Endodermal cell (in vitro differentiated cells): ENCODE results near the gene DNAJC10. TPM values are rescaled to one million over a fixed set of nuclear protein-coding genes. Genes with fewer than 3 reads are reported as not detected.
A peak's percentile ranks its signal among the peaks of the same experiment; 100 is the strongest.

Source experiments
- DNase-seq: peaks from one replicate; pipeline ENCODE4 v3.0.0-alpha.2; 2017
- H3K27ac ChIP-seq: 2 replicates; pipeline ENCODE4 v1.5.1; 2013; ENCODE audit warnings: mild to moderate bottlenecking, low read depth, low read length, moderate library complexity
- H3K27me3 ChIP-seq: 2 replicates; pipeline ENCODE4 v1.6.1; 2013; ENCODE audit warnings: mild to moderate bottlenecking, low read length, moderate library complexity; ENCODE audit not compliant: insufficient read depth, control insufficient read depth, poor library complexity, severe bottlenecking
- H3K36me3 ChIP-seq: 2 replicates; pipeline ENCODE4 v1.7.0; 2013; ENCODE audit warnings: mild to moderate bottlenecking, low read length, moderate library complexity; ENCODE audit not compliant: control insufficient read depth, insufficient read depth
- H3K4me1 ChIP-seq: one replicate; pipeline ENCODE4 v1.7.0; 2013; ENCODE audit warnings: low read length; ENCODE audit not compliant: control insufficient read depth, insufficient read depth
- H3K4me3 ChIP-seq: 2 replicates; pipeline ENCODE4 v1.5.1; 2013; ENCODE audit warnings: mild to moderate bottlenecking, low read length, moderate library complexity
- H3K9ac ChIP-seq: 2 replicates; pipeline ENCODE4 v1.6.1; 2013; ENCODE audit warnings: mild to moderate bottlenecking, low read length, moderate library complexity; ENCODE audit not compliant: poor library complexity, severe bottlenecking; ENCODE audit errors: extremely low read depth
- H3K9me3 ChIP-seq: 2 replicates; pipeline ENCODE4 v1.6.1; 2013; ENCODE audit warnings: mild to moderate bottlenecking, low read length, moderate library complexity; ENCODE audit not compliant: control insufficient read depth
- H3K27ac Mint-ChIP-seq: 2 replicates; pipeline ENCODE4 v1.8.0; 2020; ENCODE audit warnings: mixed read lengths
- H3K27me3 Mint-ChIP-seq: 2 replicates; pipeline ENCODE4 v1.8.0; 2021; ENCODE audit warnings: mild to moderate bottlenecking, mixed read lengths; ENCODE audit not compliant: insufficient read depth
- H3K36me3 Mint-ChIP-seq: 2 replicates; pipeline ENCODE4 v1.8.0; 2020; ENCODE audit warnings: low read depth, mixed read lengths
- H3K4me1 Mint-ChIP-seq: 2 replicates; pipeline ENCODE4 v1.8.0; 2020; ENCODE audit warnings: mixed read lengths
- H3K4me3 Mint-ChIP-seq: 2 replicates; pipeline ENCODE4 v1.8.0; 2020; ENCODE audit warnings: mild to moderate bottlenecking, moderate library complexity, mixed read lengths
- H3K9me3 Mint-ChIP-seq: 2 replicates; pipeline ENCODE4 v1.8.0; 2020; ENCODE audit warnings: mild to moderate bottlenecking, mixed read lengths
- WGBS, 2 experiments: methylation state at CpG; one replicate each; pipeline versions ENCODE4 v1.1.5 to v1.1.7; 2013; ENCODE audit warnings: missing lambda C conversion rate in 2 of 2, mixed read lengths in 1 of 2; ENCODE audit not compliant: insufficient coverage in 1 of 2, insufficient read length in 1 of 2; 5-methylcytosine and 5-hydroxymethylcytosine counted together
- total RNA-seq, 2 donors: library from RNA; stranded (reverse); fragmentation: NEBNext Ultra II Directional in 1 of 2; extraction: Animal tissue kit (Norgen Biotek cat#: 25700) in 1 of 2; gene quantifications; 2 replicates in 1 of 2; 3 replicates in 1 of 2; pipeline ENCODE4 v1.2.1, GENCODE V29; 2021
- TF ChIP-seq, protein P1 (sequence below): fragments of 200-600 bp; sonication (generic); conservative IDR thresholded peaks from 2 replicates; pipeline ENCODE4 v1.5.0; 2021; ENCODE audit warnings: antibody characterized with exemption, mild to moderate bottlenecking

DNAJC10 gene
- total RNA-seq, 2 donors from 2014 or later: 212 to 232 TPM

DNA sequence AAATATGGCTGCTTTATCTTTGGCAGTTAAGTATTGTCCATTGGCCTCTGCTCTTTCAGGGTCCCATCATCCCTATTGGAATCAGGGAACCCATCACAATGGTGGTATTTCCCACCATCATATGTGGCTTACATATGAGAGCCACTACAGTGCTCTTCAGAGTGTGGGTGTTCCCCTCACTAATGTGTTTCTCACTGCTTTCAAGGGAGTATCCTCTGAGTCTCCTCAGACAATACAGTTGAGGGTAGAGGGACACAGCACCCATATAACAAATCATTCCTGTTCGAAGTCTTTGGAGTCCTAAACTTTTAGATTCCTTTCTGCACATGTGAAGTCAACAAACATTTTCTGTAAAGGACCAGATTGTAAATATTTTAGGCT lies 48.8 kb upstream of the DNAJC10 start:
- Histone ChIP-seq H3K4me3 (no peak overlapping the region), H3K27me3 (no peaks in the 10 kb centered on the region), H3K9me3 (no peaks in the 10 kb centered on the region), H3K36me3 (no peaks in the 10 kb centered on the region), H3K9ac (no peak overlapping the region), H3K27ac (no peak overlapping the region), H3K4me1 (peaks cover 4% of the 10 kb centered on the region)
- H3K4me1 Mint-ChIP-seq: peaks cover 16% of the 10 kb centered on the region
- H3K9me3 Mint-ChIP-seq: no peaks in the 10 kb centered on the region
- no peak for DNase-seq
- 95% methylated on average over 1 of the region's 1 CpG; no CpG with 5 or more reads in 1 of the 2 experiments for WGBS, 2 experiments
- no peaks in the 10 kb centered on the region for H3K36me3 Mint-ChIP-seq
- no peak overlapping the region for H3K27ac Mint-ChIP-seq
- no peaks in the 10 kb centered on the region for H3K27me3 Mint-ChIP-seq
- H3K4me3 Mint-ChIP-seq: no peak overlapping the region
- TF ChIP-seq, protein P1, sequence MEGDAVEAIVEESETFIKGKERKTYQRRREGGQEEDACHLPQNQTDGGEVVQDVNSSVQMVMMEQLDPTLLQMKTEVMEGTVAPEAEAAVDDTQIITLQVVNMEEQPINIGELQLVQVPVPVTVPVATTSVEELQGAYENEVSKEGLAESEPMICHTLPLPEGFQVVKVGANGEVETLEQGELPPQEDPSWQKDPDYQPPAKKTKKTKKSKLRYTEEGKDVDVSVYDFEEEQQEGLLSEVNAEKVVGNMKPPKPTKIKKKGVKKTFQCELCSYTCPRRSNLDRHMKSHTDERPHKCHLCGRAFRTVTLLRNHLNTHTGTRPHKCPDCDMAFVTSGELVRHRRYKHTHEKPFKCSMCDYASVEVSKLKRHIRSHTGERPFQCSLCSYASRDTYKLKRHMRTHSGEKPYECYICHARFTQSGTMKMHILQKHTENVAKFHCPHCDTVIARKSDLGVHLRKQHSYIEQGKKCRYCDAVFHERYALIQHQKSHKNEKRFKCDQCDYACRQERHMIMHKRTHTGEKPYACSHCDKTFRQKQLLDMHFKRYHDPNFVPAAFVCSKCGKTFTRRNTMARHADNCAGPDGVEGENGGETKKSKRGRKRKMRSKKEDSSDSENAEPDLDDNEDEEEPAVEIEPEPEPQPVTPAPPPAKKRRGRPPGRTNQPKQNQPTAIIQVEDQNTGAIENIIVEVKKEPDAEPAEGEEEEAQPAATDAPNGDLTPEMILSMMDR: no peak

DNA sequence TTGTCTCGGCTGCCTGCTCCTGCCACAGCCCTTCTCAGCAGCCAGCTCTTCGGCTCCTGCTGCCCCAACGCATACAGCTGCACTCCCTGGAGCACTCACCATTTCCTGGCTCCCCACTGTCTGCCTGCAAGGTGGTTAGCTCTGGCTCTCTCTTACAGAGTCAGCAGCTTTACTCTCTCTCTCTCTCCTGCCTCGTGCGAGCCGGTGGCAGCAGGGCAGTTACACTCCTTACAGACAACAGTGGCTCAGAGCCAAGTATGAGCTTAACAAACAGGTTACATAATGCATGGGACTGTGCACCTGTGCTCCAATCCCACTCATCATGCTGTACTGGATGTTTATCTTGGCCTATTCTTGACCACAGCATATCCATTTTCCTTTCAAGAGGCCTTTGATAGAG lies 47.4 kb upstream of the DNAJC10 start:
- Histone ChIP-seq H3K27ac (no peak overlapping the region), H3K36me3 (no peaks in the 10 kb centered on the region), H3K4me3 (no peak overlapping the region), H3K27me3 (no peaks in the 10 kb centered on the region), H3K4me1 (peaks cover 4% of the 10 kb centered on the region), H3K9ac (no peak overlapping the region), H3K9me3 (no peaks in the 10 kb centered on the region)
- no peaks in the 10 kb centered on the region for H3K9me3 Mint-ChIP-seq
- H3K27me3 Mint-ChIP-seq: no peaks in the 10 kb centered on the region
- peaks cover 16% of the 10 kb centered on the region for H3K4me1 Mint-ChIP-seq
- DNase-seq: peak; percentile 55
- 75 to 86% methylated on average over 2 to 6 of the region's 6 CpGs for WGBS, 2 experiments
- TF ChIP-seq, protein P1: no peak
- no peaks in the 10 kb centered on the region for H3K36me3 Mint-ChIP-seq
- no peak overlapping the region for H3K4me3 Mint-ChIP-seq
- no peak overlapping the region for H3K27ac Mint-ChIP-seq

DNA sequence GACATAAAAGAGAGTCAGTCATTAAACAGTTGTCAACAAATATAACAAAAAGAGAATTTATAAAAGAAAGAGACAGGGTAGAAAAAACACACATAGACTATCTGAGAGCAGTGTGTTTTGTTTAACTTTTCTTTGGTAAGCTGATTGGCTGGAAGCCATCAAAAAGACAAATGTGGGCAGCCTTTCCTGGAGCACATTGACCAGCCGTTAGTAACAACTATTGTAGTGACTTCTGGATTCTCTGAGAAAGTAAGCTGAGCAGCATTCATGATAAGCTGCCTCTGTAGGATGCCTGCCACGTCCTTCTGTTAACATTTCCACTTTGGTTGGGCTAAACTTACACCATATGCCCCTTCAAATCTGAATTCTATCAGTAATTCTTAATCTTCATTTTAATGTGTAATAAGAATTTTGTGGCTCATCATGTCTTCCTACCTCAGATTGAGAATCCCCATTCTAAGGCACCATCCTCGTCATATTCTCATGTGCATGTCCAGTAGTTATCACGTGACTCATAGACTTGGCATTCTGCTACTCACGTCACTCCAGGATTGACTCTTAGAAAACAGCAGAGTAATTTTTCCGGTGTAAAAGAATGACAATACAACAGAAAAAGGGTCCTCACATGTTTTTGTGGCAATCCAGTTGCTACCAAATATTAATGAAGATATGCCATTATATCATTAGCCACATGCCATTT lies 43.4 kb upstream of the DNAJC10 start:
- H3K27me3 ChIP-seq: no peaks in the 10 kb centered on the region
- H3K4me3 Mint-ChIP-seq: no peak overlapping the region
- peaks cover 16% of the 10 kb centered on the region for H3K4me1 Mint-ChIP-seq
- TF ChIP-seq, protein P1: no peak
- WGBS, 2 experiments: 73 to 77% methylated on average over 5 to 6 of the region's 6 CpGs
- no peaks in the 10 kb centered on the region for H3K36me3 ChIP-seq
- H3K4me1 ChIP-seq: peaks cover 4% of the 10 kb centered on the region
- H3K36me3 Mint-ChIP-seq: no peaks in the 10 kb centered on the region
- H3K4me3 ChIP-seq: no peak overlapping the region
- no peaks in the 10 kb centered on the region for H3K9me3 ChIP-seq
- no peak for DNase-seq
- no peaks in the 10 kb centered on the region for H3K9me3 Mint-ChIP-seq
- H3K9ac ChIP-seq: no peak overlapping the region
- H3K27me3 Mint-ChIP-seq: peaks cover 2% of the 10 kb centered on the region
- H3K27ac ChIP-seq: no peak overlapping the region
- no peak overlapping the region for H3K27ac Mint-ChIP-seq
